ENCODE results near the gene GRAP2.

DNA sequence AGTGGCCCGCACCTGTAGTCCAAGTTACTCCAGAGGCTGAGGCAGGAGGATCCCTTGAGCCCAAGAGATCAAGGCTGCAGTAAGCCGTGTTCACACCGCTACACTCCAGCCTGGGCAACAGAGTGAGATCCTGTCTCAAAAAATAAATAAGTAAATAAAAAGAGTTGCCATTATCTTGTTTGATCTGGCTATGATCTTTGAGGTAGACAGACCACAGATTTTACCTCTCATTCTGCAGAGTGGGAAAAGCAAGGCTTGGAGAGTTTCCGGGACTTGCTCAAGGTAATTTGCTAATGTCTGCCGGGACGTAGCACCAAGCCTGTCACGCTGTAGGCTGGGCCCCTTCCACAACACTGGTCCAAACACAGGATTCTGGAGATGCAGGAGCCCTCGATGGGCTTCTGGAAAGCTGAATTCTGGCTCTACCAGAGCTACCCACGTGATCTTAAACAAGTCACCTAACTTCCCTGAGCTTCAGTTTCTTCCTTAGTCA is 6.8 kb downstream of the GRAP2 start:
- TF ChIP-seq, protein P1, sequence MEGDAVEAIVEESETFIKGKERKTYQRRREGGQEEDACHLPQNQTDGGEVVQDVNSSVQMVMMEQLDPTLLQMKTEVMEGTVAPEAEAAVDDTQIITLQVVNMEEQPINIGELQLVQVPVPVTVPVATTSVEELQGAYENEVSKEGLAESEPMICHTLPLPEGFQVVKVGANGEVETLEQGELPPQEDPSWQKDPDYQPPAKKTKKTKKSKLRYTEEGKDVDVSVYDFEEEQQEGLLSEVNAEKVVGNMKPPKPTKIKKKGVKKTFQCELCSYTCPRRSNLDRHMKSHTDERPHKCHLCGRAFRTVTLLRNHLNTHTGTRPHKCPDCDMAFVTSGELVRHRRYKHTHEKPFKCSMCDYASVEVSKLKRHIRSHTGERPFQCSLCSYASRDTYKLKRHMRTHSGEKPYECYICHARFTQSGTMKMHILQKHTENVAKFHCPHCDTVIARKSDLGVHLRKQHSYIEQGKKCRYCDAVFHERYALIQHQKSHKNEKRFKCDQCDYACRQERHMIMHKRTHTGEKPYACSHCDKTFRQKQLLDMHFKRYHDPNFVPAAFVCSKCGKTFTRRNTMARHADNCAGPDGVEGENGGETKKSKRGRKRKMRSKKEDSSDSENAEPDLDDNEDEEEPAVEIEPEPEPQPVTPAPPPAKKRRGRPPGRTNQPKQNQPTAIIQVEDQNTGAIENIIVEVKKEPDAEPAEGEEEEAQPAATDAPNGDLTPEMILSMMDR (conservative IDR thresholded peaks at IDR 0.05; ENCODE audit: low read depth, low read length): no peak
- TF ChIP-seq EZH2phosphoT487 (IDR thresholded peaks at IDR 0.05; ENCODE audit: borderline replicate concordance, low read length): no peak
- no peak for TF ChIP-seq EZH2 (IDR thresholded peaks at IDR 0.05; ENCODE audit: low read length, unreplicated experiment)

Data from PC-3 (cell line).